Activated CD8-positive, alpha-beta T cell treated with anti-CD3 and anti-CD28 coated beads for 36 hours (primary cell): ENCODE measurements around the gene RNF227. TPM values are rescaled to one million over a fixed set of nuclear protein-coding genes. Genes with fewer than 3 reads are reported as not detected.

Experiments
- ATAC-seq: fragments of 200-7000 bp; cut with Tn5 transposase; one replicate; pipeline ENCODE4 v1.10.0; 2021; ENCODE audit warnings: mild to moderate bottlenecking, moderate library complexity
- CTCF ChIA-PET: fragments of 350-600 bp; sonication (Branson Sonifier 250); formaldehyde crosslinking; loops from one replicate; lab custom pipeline; 2021; ENCODE audit warnings: antibody characterized with exemption; lab: Charles Lee
- POLR2A ChIA-PET: fragments of 350-600 bp; sonication (Branson Sonifier 250); formaldehyde crosslinking; loops from one replicate; lab custom pipeline; 2021; ENCODE audit warnings: antibody characterized with exemption; lab: Charles Lee
- DNase-seq: peaks from one replicate; pipeline ENCODE4 v3.0.0-alpha.2; 2020
- H3K27ac Mint-ChIP-seq: one replicate; pipeline ENCODE4 v1.8.0; 2021; ENCODE audit warnings: mild to moderate bottlenecking, mixed read lengths
- H3K27me3 Mint-ChIP-seq: one replicate; pipeline ENCODE4 v1.8.0; 2021; ENCODE audit warnings: mixed read lengths
- H3K36me3 Mint-ChIP-seq: one replicate; pipeline ENCODE4 v1.8.0; 2021; ENCODE audit warnings: low read depth, mixed read lengths
- H3K4me1 Mint-ChIP-seq: one replicate; pipeline ENCODE4 v1.8.0; 2021; ENCODE audit warnings: low read depth, mixed read lengths
- H3K4me3 Mint-ChIP-seq: one replicate; pipeline ENCODE4 v1.8.0; 2021; ENCODE audit warnings: mild to moderate bottlenecking, moderate library complexity, mixed read lengths
- H3K9me3 Mint-ChIP-seq: one replicate; pipeline ENCODE4 v1.8.0; 2021; ENCODE audit warnings: mixed read lengths
- CTCF ChIP-seq: fragments of 200-600 bp; IDR thresholded peaks from one replicate; pipeline ENCODE4 v1.8.0; 2022; ENCODE audit warnings: antibody characterized with exemption, mild to moderate bottlenecking
- intact Hi-C: fragments of 100-400 bp; cut with micrococcal nuclease; formaldehyde crosslinking; loops from one replicate; pipeline ENCODE4 v1.10.0; 2022
- total RNA-seq, 2 experiments: library from RNA; stranded (reverse); gene quantifications; one replicate each; pipeline ENCODE4 v1.2.3, GENCODE V29; 2021

The RNF227 gene
- total RNA-seq, 2 experiments from 2014 or later, result 5.1 to 5.2 TPM

GRCh38 chr17:7882629-7883028 lies 33.5 kb downstream of the RNF227 start:
- POLR2A ChIA-PET, result interaction anchor here (0.9 to 2.1 kb wide), 3 partner anchors 9 to 26 kb away, joined by 4 to 12 read pairs (median 8); partner anchors contain the start of gene NAA38

GRCh38 chr17:7882068-7882467 lies 34.0 kb downstream of the RNF227 start:
- ATAC-seq, result no peak
- CTCF ChIA-PET, result interaction anchor here (0.8 to 2.1 kb wide), 3 partner anchors 11 to 108 kb away, joined by 3 to 10 read pairs (median 8); no protein-coding TSS in a partner anchor
- H3K27me3 Mint-ChIP-seq, result no peaks in the 10 kb centered on the region
- H3K4me1 Mint-ChIP-seq, result peaks cover 2% of the 10 kb centered on the region
- no peaks in the 10 kb centered on the region for H3K9me3 Mint-ChIP-seq
- no peak for DNase-seq
- no peak for TF ChIP-seq CTCF
- POLR2A ChIA-PET, result interaction anchor here (2.1 kb wide), 1 partner anchor 9 kb away, joined by 12 read pairs; no protein-coding TSS in a partner anchor
- peaks cover 5% of the 10 kb centered on the region for H3K36me3 Mint-ChIP-seq
- H3K4me3 Mint-ChIP-seq, result no peak overlapping the region
- intact Hi-C loops, result no loop called here
- H3K27ac Mint-ChIP-seq, result no peak overlapping the region

More at GRCh38 chr17:7882629-7883028, 33.5 kb downstream of the RNF227 start:
- Mint-ChIP-seq H3K9me3 (no peaks in the 10 kb centered on the region), H3K27ac (no peak overlapping the region), H3K4me3 (no peak overlapping the region), H3K36me3 (peaks cover 5% of the 10 kb centered on the region), H3K27me3 (no peaks in the 10 kb centered on the region), H3K4me1 (no peaks in the 10 kb centered on the region)
- ATAC-seq, result no peak
- no peak for TF ChIP-seq CTCF
- intact Hi-C loops, result no loop called here
- DNase-seq, result no peak
- CTCF ChIA-PET, result interaction anchor here (0.7 to 2.1 kb wide), 6 partner anchors 12 to 107 kb away, joined by 3 to 10 read pairs (median 3); no protein-coding TSS in a partner anchor

GRCh38 chr17:7881276-7882054 lies 34.6 kb downstream of the RNF227 start:
- DNase-seq (no peak), ATAC-seq (no peak)
- CTCF ChIA-PET, result no interaction called here
- Mint-ChIP-seq H3K36me3 (peaks cover 6% of the 10 kb centered on the region), H3K9me3 (no peaks in the 10 kb centered on the region), H3K4me3 (no peak overlapping the region), H3K4me1 (peaks cover 2% of the 10 kb centered on the region), H3K27ac (no peak overlapping the region), H3K27me3 (no peaks in the 10 kb centered on the region)
- POLR2A ChIA-PET, result no interaction called here
- intact Hi-C loops, result no loop called here
- no peak for TF ChIP-seq CTCF

- Mint-ChIP-seq H3K27ac (no peak overlapping the region), H3K4me3 (no peak overlapping the region), H3K27me3 (no peaks in the 10 kb centered on the region), H3K9me3 (no peaks in the 10 kb centered on the region), H3K4me1 (peaks cover 4% of the 10 kb centered on the region), H3K36me3 (peaks cover 8% of the 10 kb centered on the region)
- CTCF ChIA-PET, result interaction anchor here (1.8 kb wide), 1 partner anchor 19 kb away, joined by 8 read pairs; no protein-coding TSS in a partner anchor
- intact Hi-C loops, result no loop called here
- POLR2A ChIA-PET, result interaction anchor here (1.1 kb wide), 1 partner anchor 9 kb away, joined by 3 read pairs; the partner anchor contains the start of gene CHD3
- TF ChIP-seq CTCF, result no peak
- DNase-seq, result no peak
- no peak for ATAC-seq
Observed at GRCh38 chr17:7880076-7880868, 35.8 kb downstream of the RNF227 start.
